Natural killer cell treated with Interleukin-12 subunit alpha and Interleukin-12 subunit beta and Interleukin-15 and Interleukin-18, amount 100 ng/mL, for 72 hours (primary cell): Measurements from ENCODE around the gene STIM1. TPM values are rescaled to one million over a fixed set of nuclear protein-coding genes. Genes with fewer than 3 reads are reported as not detected.
A peak's percentile ranks its signal among the peaks of the same experiment; 100 is the strongest.
"Not testable (repeated sequence)": the region's sequence is repeated elsewhere in the genome, so short reads cannot be mapped to it uniquely, and the experiment has no call there.

Experiments used
- ATAC-seq, 2 donors: fragments of 150-1000 bp; cut with Tn5 transposase in 1 of 2; sonication (Bioruptor Pico), chemical (Tn5 transposase) in 1 of 2; 2 replicates each; pipeline ENCODE4 v1.10.0; 2021
- DNase-seq: peaks from one replicate; pipeline ENCODE4 v3.0.0; 2022; ENCODE audit warnings: low spot score
- H3K27ac Mint-ChIP-seq, 2 donors: 1 replicate in 1 of 2; 2 replicates in 1 of 2; pipeline ENCODE4 v1.8.0; 2022; ENCODE audit warnings: mixed read lengths in 2 of 2, mild to moderate bottlenecking in 1 of 2, moderate library complexity in 1 of 2
- H3K27me3 Mint-ChIP-seq, 2 donors: 1 replicate in 1 of 2; 2 replicates in 1 of 2; pipeline ENCODE4 v1.8.0; 2022; ENCODE audit warnings: mixed read lengths in 2 of 2
- H3K36me3 Mint-ChIP-seq: one replicate; pipeline ENCODE4 v1.8.0; 2022; ENCODE audit warnings: mixed read lengths
- H3K4me1 Mint-ChIP-seq, 2 donors: 1 replicate in 1 of 2; 2 replicates in 1 of 2; pipeline ENCODE4 v1.8.0; 2022; ENCODE audit warnings: low read depth in 2 of 2, mixed read lengths in 2 of 2, mild to moderate bottlenecking in 1 of 2
- H3K4me3 Mint-ChIP-seq: one replicate; pipeline ENCODE4 v1.8.0; 2022; ENCODE audit warnings: mixed read lengths
- H3K9me3 Mint-ChIP-seq: 2 replicates; pipeline ENCODE4 v1.8.0; 2022; ENCODE audit warnings: mixed read lengths
- total RNA-seq, 2 donors: library from RNA; stranded (reverse); gene quantifications; one replicate each; pipeline ENCODE4 v1.2.3, GENCODE V29; 2022

STIM1 gene
- total RNA-seq, 2 donors from 2014 or later: 83.9 to 85.9 TPM

DNA sequence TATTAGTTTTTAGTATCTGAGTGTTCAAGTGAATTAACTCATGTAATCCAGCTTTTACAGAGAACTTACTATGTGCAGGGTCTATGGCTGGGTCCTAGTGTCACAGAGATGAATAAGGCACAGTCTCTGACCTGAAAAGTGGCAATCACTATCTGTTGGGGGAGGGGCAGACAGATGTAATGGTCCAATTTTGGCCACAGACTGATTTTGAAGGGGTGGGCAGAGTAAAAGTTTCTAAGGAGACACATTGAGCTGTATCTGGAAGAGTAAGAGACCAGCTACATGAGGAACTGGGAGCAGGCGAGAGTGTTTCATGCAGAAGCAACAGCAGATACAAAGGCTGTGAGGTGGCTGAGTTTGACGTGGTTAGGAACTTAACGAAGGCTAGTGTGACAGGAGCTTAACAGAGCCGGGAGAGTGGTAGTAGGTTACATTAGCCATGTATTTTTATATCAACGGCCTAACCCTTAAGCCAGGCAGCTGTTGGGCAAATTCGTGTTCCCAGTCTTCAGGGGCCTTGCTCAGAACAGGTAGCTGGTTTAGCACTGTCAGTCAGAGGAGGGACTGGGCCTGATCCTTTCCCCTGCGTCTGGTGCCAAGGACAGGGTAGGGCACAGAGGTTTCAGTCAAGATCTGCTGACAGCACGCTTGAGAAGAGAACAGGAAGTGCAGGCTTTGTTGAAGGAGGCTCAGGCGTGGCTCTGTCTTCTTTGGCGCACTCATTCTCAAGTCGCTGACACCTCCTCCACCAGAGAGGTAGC is 1.4 kb upstream of the STIM1 start:
- H3K9me3 Mint-ChIP-seq: no peaks in the 10 kb centered on the region
- no peaks in the 10 kb centered on the region for H3K36me3 Mint-ChIP-seq
- peak overlapping the region; percentile 80 for H3K4me3 Mint-ChIP-seq
- H3K4me1 Mint-ChIP-seq: peaks cover 57% of the 10 kb centered on the region in 2 donors
- ATAC-seq (peak; percentile 29 to 63), DNase-seq (peak; percentile 63)
- peak overlapping the region; percentile 94 to 96 for H3K27ac Mint-ChIP-seq
- H3K27me3 Mint-ChIP-seq: no peaks in the 10 kb centered on the region

DNA sequence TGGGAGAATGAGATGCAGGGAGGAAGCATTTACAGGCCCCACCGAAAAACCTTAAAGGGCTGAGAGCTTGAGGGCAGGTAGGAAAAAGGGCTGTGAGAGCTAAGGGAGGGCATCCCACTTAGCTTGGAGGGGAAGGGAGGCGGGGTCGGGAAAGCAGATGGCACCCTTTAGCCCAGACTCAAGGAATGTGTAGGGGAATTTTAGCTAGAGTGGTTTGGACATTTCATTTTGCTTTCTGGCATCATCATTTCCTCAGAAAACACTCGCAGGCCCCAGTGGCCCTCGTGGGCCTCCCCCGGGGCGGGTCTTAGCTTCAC is 846 bp upstream of the STIM1 start:
- Mint-ChIP-seq H3K4me3 (peak overlapping the region; percentile 80), H3K27me3 (no peaks in the 10 kb centered on the region), H3K36me3 (no peaks in the 10 kb centered on the region), H3K4me1 (peaks cover 58% of the 10 kb centered on the region in 2 donors), H3K27ac (peak overlapping the region; percentile 94 to 96), H3K9me3 (no peaks in the 10 kb centered on the region)
- ATAC-seq (no peak), DNase-seq (no peak)

DNA sequence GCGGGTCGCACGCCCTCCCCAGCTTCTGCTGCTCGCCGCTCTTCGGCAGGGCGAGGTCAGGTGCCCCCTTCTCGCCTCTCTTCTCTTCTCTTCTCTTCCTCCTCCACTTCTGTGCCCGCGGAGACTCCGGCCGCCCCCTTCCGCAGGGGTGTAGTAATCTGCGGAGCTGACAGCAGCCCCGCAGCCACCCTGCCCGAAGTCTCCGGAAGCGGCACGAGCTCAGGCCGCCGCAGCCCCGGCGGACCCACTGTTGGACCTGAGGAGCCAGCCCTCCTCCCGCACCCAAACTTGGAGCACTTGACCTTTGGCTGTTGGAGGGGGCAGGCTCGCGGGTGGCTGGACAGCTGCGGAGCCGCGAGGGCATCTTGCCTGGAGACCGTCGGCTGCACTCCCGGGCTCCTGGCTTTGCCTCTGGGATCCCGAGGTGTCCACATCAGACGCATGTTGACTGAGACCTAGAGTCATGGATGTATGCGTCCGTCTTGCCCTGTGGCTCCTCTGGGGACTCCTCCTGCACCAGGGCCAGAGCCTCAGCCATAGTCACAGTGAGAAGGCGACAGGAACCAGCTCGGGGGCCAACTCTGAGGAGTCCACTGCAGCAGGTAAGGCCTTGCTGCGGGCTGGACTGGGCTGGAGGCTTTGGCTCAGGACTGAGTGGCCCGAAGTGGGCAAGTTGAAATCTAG is 486 bp downstream of the STIM1 start:
- Mint-ChIP-seq H3K9me3 (no peaks in the 10 kb centered on the region), H3K27ac (peak overlapping the region; percentile 94 to 96), H3K36me3 (no peaks in the 10 kb centered on the region), H3K4me1 (peaks cover 66 to 71% of the 10 kb centered on the region in 2 donors), H3K27me3 (no peaks in the 10 kb centered on the region), H3K4me3 (peak overlapping the region; percentile 77)
- ATAC-seq (peak; percentile 65 to 66), DNase-seq (peak; percentile 86)

DNA sequence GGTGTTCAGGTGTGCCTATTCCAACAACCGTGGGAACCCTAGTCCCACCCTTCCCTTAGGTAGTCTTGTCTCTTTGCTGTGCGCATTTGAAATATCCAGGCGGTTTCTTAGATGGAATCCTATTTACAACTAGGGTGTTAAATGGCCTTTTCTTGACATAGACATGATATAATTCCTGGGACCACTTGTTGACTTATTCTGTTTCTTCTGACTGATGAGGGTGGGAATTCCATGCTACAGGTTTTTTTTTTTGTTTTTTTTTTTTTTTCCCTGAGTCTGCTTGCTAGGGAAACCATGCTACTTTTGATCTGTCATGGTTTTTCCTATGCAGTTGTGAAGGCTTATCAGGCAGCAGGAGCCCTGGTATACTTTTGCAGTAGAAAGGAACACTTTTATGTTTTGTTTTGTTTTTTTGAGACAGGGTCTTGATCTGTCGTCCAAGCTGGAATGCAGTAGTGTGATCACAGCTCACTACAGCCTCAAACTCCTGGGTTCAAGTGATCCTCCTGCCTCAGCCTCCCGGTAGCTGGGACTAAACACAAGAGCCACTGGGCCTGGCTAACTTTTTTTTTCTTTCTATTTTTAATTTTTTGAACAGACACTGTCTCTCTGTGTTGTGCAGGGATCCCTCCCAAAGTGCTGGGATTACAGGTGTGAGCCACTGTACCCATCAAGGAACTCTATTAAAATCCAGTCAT is 1.5 kb downstream of the STIM1 start:
- Mint-ChIP-seq H3K27ac (peak overlapping the region; percentile 94 to 96), H3K4me3 (peak overlapping the region; percentile 77), H3K36me3 (no peaks in the 10 kb centered on the region), H3K27me3 (no peaks in the 10 kb centered on the region), H3K4me1 (peaks cover 73 to 82% of the 10 kb centered on the region in 2 donors), H3K9me3 (no peaks in the 10 kb centered on the region)
- ATAC-seq (no peak), DNase-seq (no peak)

DNA sequence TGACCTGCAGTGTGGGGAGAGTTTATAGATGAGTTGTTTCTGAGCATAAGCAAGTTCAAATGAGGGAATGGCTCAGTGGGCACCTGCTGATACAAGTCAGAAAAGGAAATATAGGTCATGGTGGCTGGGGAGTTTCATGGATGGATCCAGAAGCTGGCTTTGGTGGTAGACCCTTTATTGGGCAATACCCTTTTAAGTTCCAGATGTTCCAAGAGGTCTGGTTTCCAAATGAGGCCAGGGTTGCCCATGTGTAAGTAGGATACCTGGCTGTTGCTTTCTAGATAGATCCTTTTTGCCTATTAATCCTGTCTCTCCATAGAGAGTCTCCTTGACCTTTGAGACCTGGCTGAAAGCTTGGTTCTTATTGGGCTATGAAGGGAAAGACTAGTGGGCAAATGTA is 2.2 kb downstream of the STIM1 start:
- Mint-ChIP-seq H3K4me1 (peaks cover 69 to 83% of the 10 kb centered on the region in 2 donors), H3K9me3 (no peaks in the 10 kb centered on the region), H3K36me3 (no peaks in the 10 kb centered on the region), H3K27me3 (no peaks in the 10 kb centered on the region), H3K27ac (peak overlapping the region; percentile 94 to 96), H3K4me3 (peak overlapping the region; percentile 77)
- ATAC-seq (no peak), DNase-seq (no peak)

DNA sequence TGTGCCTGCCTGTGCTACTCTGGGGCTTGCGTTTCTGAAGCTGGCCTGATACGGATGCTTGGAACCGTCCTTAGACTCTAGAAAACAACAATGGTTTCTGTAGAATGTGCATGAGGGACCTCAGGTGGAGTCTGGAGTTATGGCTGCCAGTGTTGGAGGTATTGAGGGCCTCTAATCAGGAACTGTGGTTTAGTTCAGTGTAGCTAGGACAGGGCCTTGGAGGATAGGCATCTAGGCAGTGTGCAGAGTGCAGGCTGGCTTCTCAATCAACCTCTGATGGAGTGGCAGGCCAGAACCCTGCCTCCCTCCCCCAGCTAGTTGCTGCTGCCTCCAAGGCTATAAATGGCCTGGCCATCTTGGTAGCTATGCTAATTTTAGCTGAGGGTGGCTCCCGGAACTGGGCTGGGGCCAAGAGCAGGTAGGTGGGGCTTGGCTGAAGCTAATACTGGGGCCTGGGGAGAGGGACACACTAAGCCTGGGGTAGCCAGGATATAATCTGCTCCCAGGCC is 4.0 kb downstream of the STIM1 start:
- no peaks in the 10 kb centered on the region for H3K36me3 Mint-ChIP-seq
- peak overlapping the region; percentile 77 for H3K4me3 Mint-ChIP-seq
- ATAC-seq: no peak
- H3K9me3 Mint-ChIP-seq: no peaks in the 10 kb centered on the region
- DNase-seq: no peak
- H3K27ac Mint-ChIP-seq: peak overlapping the region; percentile 94 to 96
- peaks cover 57 to 70% of the 10 kb centered on the region in 2 donors for H3K4me1 Mint-ChIP-seq
- H3K27me3 Mint-ChIP-seq: no peaks in the 10 kb centered on the region

DNA sequence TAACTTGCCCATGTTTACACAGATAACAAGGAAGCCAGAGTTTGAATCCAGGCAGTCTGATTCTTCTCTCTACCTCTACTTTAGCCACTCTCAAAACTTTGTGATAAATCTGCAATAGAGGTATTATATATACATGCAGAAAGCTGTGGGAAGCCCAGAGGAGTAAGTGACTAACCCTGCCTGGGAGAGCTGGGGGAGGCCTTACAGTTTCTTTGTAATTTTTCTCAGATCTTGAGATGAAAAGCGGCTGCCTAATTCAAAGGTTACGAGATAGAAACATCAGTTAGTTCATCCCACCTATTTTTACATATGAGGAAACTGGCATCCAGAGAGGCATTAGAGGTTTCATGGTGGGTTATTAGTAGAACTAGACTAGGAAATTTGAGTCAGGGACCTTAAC is 4.9 kb downstream of the STIM1 start:
- Mint-ChIP-seq H3K9me3 (no peaks in the 10 kb centered on the region), H3K4me3 (peak overlapping the region; percentile 77), H3K27ac (peak overlapping the region; percentile 94 to 96), H3K36me3 (no peaks in the 10 kb centered on the region), H3K4me1 (peaks cover 62 to 76% of the 10 kb centered on the region in 2 donors), H3K27me3 (no peaks in the 10 kb centered on the region)
- DNase-seq (no peak), ATAC-seq (no peak)

DNA sequence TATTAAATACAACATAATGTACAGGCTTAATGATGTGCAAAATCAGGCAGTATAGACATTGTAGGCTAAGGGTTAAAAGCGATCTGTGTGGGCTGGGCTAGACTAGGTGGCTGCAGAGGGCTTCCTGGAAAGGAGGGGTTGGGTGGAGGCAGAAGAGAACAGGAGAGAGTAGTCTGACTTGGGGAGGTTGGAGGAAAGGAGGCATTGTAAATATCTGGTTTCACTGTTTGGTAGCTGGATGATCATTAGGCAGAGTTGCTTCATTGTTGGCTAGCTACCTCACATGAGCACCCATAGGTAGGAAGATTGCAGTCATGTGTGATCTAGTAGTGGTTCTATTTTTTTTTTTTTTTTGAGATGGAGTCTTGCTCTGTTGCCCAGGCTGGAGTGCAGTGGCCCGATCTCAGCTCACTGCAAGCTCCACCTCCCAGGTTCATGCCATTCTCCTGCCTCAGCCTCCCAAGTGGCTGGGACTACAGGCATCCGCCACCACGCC is 5.5 kb downstream of the STIM1 start:
- H3K36me3 Mint-ChIP-seq, DNase-seq, H3K9me3 Mint-ChIP-seq, H3K27me3 Mint-ChIP-seq: not testable (repeated sequence)
- peak; percentile 58 to 76 for ATAC-seq
- H3K27ac Mint-ChIP-seq: peak overlapping the region; percentile 94 to 96
- H3K4me1 Mint-ChIP-seq: peaks cover 68 to 81% of the 10 kb centered on the region in 2 donors
- peak overlapping the region; percentile 77 for H3K4me3 Mint-ChIP-seq

DNA sequence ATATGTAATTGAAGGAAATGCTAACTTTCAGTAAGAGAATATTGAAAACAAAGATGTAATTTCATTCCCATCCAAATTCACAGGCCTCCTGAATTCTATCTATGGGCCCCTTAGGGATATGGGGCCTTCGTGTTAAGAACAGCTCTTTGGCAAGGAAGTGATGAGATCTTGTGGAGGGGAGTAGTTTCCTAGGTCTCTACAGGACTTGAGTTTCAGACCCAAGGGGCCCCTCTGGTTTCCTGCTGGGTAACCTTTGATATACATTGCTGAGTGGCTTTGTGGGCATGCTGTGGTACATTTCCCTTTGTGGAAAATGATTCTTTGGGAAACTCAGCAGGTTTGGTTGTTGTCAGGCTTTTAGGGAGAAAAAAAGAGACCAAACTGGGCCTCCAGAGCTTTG is 6.2 kb downstream of the STIM1 start:
- Mint-ChIP-seq H3K9me3 (no peaks in the 10 kb centered on the region), H3K4me3 (peak overlapping the region; percentile 77), H3K27me3 (no peaks in the 10 kb centered on the region), H3K4me1 (peaks cover 67 to 81% of the 10 kb centered on the region in 2 donors), H3K36me3 (no peaks in the 10 kb centered on the region), H3K27ac (peak overlapping the region; percentile 94 to 96)
- ATAC-seq (no peak), DNase-seq (no peak)

DNA sequence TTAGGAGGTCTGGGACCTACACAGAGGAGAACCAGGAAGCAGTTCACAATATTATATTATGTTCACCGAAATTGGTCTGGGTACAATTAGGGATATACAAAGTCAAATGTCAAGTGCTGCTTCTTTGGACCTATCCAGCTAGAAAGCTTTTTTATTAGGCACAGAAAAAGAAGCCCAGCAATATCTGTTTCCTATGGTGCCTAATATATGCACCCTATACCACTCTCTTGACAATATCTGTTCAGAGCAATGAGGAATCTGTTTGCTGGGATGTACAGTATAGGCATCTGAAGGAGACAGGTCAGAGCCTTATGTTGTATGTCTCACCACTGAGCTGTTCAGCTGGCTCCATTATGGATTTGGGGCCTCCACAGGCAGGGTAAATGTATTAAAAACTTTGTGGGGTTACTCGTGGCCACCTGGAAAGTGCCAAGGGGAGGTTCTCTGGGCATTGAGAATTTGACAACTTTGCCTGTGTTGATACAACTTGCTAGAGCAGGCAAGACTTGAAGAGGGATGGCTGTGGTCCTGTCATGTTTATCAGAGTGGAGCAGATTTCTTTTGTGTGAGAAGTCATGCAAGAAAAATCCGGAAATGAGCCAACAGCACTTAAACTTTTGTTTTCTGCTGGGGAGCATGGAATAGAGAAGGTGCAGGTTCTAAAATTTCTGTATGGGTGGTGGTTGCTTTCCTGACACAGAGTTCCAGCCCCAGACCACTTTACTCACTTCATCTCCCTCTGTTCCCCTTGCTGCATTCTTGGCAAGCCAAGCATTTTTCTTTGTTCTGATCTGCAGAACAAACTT is 10.1 kb downstream of the STIM1 start:
- no peaks in the 10 kb centered on the region for H3K27me3 Mint-ChIP-seq
- H3K36me3 Mint-ChIP-seq: no peaks in the 10 kb centered on the region
- no peaks in the 10 kb centered on the region for H3K9me3 Mint-ChIP-seq
- H3K4me1 Mint-ChIP-seq: peaks cover 57 to 67% of the 10 kb centered on the region in 2 donors
- peak overlapping the region; percentile 84 for H3K4me3 Mint-ChIP-seq
- ATAC-seq (peak; percentile 37 to 46), DNase-seq (no peak)
- peak overlapping the region; percentile 74 to 83 for H3K27ac Mint-ChIP-seq

DNA sequence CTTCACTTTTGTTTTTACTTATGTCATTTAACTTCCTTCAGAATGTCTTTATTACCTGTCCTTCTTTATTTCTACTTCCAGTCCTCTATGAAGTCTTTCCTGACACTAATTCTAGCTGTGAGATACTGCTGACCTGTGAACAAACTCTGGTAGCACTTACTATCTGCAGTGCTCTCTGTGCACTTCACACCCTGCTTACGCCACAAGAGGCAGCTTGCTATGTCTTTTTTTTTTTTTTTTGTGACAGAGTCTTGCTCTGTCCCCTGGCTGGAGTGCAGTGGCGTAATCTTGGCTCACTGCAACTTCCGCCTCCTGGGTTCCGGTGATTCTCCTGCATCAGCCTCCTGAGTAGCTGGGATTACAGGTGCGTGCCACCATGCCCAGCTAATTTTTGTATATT is 10.7 kb downstream of the STIM1 start:
- ATAC-seq (peak; percentile 91 to 96), DNase-seq (peak; percentile 86)
- H3K4me3 Mint-ChIP-seq: peak overlapping the region; percentile 84
- H3K27ac Mint-ChIP-seq: peak overlapping the region; percentile 74 to 83
- no peaks in the 10 kb centered on the region for H3K36me3 Mint-ChIP-seq
- H3K27me3 Mint-ChIP-seq: no peaks in the 10 kb centered on the region
- H3K4me1 Mint-ChIP-seq: peaks cover 56 to 66% of the 10 kb centered on the region in 2 donors
- H3K9me3 Mint-ChIP-seq: no peaks in the 10 kb centered on the region

DNA sequence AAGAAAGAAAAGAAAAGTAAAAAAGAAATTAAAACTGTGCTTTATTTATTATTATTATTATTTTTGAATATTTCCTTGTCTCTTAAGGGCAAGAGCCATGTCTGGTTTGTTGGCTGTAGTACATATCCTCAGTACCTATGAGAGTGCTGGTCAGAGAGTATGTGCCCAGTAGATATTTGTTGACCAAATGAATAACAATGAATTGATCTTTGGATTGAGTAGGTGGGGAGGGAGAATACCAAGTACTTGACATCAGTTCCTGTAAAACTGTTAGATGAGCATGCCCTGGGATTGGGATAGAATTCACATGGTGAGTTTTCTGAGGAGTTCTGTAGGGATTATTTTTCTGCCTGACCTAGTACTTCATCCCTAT is 11.4 kb downstream of the STIM1 start:
- DNase-seq: no peak
- no peaks in the 10 kb centered on the region for H3K27me3 Mint-ChIP-seq
- ATAC-seq: no peak
- no peaks in the 10 kb centered on the region for H3K9me3 Mint-ChIP-seq
- H3K4me3 Mint-ChIP-seq: peak overlapping the region; percentile 49
- H3K27ac Mint-ChIP-seq: peak overlapping the region; percentile 74 to 83
- peaks cover 57 to 66% of the 10 kb centered on the region in 2 donors for H3K4me1 Mint-ChIP-seq
- H3K36me3 Mint-ChIP-seq: no peaks in the 10 kb centered on the region
